Stimulated activated CD8-positive, alpha-beta memory T cell treated with anti-CD3 and anti-CD28 coated beads, Interleukin-12 subunit alpha, Interleukin-12 subunit beta, amount 100 ng/mL, for 24 hours (primary cell): ENCODE data around the gene MCHR1.

Source experiments
- DNase-seq: peaks from one replicate; pipeline ENCODE4 v3.0.0-alpha.2; 2020; ENCODE audit errors: extremely low read depth

Gene MCHR1, protein sequence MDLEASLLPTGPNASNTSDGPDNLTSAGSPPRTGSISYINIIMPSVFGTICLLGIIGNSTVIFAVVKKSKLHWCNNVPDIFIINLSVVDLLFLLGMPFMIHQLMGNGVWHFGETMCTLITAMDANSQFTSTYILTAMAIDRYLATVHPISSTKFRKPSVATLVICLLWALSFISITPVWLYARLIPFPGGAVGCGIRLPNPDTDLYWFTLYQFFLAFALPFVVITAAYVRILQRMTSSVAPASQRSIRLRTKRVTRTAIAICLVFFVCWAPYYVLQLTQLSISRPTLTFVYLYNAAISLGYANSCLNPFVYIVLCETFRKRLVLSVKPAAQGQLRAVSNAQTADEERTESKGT

GRCh38 chr22:40679249-40679963, at the start of gene MCHR1:
Gene MCHR1 (plus strand): TSS chr22:40679484. CDS start chr22:40679653, 169 bp downstream.
- no peak for DNase-seq

DNA sequence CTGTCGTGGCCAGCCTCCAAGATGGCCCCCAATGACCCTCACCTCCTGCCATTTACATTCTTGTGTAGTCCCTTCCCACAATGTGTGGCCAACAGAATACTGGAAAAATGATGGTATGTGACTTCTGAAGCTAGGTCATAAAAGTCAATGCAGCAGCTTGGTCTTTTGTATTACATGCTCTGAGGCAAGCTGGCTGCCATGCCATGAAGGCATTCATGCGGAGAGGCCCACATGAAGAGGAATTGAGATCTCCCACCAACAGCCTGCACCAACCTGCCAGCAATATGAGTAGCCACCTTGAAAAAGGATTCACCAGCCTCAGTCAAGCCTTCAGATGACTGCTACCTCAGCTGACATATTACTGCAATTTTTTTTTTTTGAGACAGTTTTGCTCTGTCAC, 47.4 kb upstream of the MCHR1 start:
- DNase-seq: no peak

DNA sequence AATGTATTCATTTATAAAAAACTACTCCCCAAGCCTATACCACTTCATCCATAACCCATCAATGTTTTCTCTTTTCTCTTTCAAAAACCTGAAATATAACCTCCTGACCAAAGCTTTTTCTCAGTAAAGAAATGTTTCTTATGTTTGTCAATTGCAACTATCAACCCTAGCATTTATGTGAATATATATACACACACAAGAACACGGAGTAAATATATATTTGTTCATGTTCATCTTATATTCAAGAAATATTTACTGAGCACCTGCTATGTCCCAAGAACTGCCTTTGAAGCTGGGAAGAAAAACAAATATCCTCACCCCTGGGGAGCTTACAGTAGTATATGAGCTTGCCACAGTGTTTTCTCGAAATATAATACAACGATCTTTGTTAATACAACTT, 46.2 kb upstream of the MCHR1 start:
- DNase-seq: no peak

GRCh38 chr22:40634119-40634903, 45.0 kb upstream of the MCHR1 start:
- no peak for DNase-seq

DNA sequence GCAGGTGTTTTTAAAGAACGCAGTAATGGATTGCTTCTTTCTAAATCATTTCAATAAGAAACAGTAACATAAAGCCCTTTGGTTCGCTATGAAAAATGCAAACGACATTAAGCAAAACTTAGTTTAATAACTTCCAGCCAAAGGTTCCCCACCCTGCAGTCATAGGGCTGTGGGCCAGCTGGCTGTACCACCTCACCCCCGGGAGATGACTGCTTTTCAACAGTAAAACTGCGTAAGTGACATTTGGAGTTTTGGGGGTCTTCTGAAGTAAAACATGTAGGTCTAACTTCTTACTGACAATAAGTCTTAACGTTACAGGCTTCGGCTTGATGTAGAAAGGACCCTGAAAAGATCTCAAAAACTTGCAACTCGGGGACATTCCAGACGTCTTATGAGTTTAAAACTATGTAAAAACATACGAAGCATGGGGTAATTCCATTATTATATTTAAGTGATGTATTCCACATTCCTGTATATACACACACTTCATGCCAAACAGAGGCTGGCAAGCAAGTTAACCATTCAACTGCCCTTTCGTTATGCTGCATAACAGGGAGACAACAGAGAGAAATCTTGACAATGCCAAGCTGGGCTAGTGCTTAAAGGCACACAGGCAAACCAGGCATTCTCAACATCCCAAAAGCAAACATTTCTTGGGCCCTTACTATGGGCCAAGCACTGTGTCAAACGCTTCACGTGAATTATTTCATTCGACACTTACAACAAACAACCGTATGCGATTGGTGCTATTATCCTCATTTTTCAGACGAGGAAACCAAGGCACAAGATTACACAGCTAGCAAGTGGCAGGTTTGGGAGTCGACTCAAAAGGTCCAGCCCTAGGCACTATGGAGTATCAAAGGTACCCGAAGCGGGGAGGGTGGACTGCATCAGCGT, 44.0 kb upstream of the MCHR1 start:
- no peak for DNase-seq

DNA sequence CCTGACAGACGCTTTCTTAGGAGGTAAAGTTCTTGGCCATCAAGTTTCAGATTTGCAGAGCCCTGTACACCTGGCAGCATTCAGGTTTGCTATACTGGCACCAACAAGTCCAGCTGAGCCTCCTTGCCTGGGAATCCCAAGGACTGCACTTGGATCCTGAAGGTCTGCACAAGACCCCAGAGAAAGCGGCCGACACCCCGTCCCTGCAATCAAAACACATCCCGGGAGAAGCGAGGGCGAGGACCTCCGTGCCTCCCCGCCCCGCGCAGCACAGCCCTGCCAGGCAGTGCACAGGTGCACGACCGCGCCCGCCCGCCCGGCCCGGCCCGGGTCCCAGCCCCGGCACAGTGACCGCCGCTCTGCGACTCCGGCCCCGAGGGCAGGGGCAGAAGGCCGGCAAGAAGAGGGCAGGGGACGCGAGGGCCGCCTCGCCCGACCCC, 43.3 kb upstream of the MCHR1 start:
- no peak for DNase-seq

DNA sequence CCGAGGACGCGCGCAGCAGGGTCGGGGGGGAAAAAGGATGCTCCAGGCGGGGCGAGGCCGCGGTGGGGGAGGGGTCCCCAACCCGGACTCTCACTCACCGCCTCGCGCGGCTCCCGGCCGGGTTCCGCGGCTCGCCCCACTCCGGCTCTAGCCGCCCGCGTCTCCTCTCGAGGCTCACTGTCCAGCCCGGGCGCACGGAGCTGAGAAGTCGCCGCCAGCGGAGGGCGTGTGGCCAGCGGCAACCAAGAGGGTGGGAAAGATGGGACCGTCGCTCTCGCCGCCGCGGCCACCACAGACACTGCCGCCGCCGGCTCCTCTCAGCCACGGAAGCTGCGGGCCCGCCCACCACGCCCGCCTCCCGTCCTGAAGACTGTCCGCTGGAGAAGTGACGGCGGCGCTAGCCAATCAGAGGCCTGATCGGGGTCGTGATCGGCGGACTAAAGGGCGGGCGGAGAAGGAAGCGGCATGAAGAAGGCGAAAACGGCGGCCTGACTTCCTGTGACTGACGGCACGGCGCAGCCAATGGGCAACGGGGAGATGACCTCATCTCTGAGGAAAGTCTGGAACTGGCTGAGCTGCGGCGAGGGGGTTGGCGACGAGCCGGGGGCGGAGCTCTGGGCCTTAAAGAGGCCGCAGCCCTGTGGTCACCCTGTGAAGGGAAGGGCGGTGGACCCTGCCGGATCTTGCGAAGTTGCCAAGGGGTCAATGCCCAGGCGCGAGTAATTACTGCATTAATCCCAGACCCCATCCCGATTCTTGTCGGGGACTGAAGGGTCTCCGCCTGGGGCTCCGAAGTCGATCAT, 42.7 kb upstream of the MCHR1 start, which contains the start of gene MRTFA:
MRTFA (minus strand) TSS at position 340 of the 803 bp plus-strand sequence.
- DNase-seq: peak; percentile 100

DNA sequence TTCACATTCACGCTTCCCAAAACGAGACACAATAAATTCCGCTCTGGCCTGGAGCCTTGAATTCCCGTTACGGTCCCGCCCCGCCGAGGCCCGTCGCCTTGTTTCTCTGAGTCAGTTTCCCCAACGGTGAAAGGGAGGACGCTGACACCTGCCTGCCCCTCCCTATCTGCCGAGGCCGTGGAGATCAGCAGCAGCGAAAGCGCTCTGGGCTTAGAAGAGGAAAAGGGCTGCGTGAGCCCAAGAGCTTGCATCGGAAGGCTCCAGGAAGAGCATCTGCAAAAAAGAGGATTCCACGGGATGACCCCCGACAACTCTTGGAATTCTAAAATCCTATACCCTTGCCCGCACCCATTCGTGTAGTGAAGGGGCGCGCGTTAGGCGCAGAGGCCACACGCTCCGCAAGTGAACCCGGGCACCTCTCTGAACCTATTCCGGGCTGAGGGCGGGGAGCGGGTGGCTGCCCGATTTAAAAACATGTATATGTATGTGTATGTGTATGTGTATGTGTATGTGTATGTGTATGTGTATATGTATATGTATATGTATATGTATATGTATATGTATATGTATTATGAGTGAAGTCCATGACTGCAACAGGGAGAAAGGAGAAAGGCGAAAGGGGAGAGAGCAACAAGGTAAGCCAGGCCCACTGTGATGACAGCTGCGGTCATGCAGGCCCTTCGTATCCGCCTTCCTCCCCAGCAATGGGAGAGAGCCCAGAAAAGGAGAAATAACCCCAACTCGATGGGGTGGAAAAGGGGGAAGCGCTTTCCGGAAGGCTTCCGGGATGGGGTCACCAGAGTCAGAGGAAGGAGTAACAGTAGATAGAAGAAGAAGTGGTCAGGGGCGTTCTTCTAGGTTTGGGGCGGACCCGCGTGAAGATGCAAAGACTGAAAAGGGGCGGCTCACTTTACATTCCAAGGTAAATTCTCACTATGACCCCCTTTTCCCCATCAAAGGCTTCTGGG, 41.8 kb upstream of the MCHR1 start:
- peak; percentile 22 for DNase-seq

- no peak for DNase-seq
Measured at GRCh38 chr22:40638261-40638660, 41.0 kb upstream of the MCHR1 start.

DNA sequence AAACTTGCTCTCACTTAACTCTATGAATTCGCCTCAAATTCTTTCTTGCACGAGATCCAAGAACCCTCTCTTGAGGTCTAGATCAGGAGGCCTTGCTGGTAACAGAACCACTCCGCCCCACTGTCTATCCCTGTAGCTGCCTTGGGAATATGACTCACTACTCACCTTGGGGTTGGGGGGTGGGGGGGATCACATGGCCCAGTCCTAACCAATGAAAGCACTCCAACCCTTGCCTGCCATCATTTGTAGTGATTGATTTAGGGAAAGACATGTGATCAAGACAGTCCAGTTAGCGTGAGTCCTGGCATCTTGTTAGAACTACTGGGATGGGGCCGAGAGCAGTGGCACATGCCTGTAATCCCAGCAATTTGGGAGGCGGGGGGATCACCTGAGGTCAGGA, 38.0 kb upstream of the MCHR1 start:
- DNase-seq: no peak

GRCh38 chr22:40642316-40642715, 37.0 kb upstream of the MCHR1 start:
- DNase-seq: no peak

- no peak for DNase-seq
Measured at GRCh38 chr22:40645579-40646197, 33.6 kb upstream of the MCHR1 start.

DNA sequence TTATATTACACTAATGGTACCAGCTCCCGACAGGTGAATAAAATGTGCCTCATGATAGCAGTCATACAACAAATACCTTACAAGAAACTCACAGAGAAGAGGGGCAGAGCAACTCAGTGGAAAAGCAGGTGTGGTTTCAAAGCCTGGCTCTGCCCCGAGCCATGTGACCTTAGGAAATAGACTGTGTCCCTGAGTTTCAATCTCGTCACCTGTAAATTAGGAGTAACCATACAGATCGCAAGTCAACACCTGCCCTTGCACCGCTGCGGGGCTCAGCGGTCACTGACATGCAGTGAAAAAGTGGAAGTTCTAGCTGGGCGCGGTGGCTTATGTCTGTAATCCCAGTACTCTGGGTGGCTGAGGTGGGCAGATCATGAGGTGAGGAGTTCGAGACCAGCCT, 30.9 kb upstream of the MCHR1 start:
- DNase-seq: no peak

GRCh38 chr22:40651057-40651456, 28.2 kb upstream of the MCHR1 start:
- DNase-seq: no peak

GRCh38 chr22:40651563-40652501, 27.5 kb upstream of the MCHR1 start:
- DNase-seq: peak; percentile 66

DNA sequence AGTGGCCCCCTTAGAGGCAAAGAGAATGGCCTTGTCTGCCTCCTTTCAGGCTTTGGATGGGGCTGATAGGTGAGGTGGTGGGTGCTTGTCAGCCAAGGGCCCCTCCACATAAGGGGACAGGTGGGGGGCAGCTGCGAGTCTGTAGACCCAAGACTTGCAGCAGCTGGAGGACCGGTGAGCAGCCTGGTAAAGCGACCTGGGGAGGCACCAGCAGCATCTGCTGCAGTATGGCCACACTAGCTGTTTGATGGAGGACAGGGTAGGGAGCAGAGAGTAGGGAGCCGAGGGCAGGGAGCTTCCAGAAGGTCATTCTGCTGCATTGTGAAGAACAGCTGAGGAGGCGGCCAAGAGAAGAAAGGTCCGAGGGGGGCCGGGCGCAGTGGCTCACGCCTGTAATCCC, 25.9 kb upstream of the MCHR1 start:
- DNase-seq: no peak

DNA sequence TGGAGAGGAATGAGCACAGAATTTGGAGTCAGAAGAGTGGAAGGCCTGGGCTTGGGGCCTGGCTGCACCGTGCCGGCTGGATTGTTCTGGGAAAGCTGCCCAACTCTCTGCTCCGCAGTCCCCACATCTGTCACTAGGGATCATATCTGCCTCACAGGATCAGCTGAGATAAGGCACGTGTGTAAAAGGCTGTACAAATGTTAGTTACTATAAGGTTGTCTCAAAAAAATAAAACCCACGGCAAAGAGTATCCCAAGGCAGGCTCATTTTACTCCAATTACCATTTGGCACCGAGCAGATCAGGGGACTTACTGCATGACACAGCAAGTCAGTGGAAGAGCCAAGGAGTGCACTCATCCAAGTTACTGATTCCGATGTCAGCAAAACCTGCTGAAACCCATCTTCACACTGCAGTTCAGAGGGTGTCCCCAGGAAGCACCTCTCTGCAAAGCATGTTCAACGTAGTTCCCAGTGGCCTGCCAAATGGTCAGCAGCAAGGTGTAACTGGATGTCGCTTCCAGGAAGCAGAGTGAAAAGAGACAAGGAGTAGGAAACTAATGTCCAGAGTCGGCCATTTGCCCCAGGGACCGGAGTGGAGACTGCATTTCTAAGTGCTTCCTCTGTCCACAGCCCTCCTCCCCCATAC, 24.6 kb upstream of the MCHR1 start:
- no peak for DNase-seq
